ENCODE results near the gene PPFIA2. TPM values are rescaled to one million over a fixed set of nuclear protein-coding genes. Genes with fewer than 3 reads are reported as not detected.

Gene PPFIA2
- total RNA-seq, 1 donor from 2014 or later = 1.0 TPM

- no peak overlapping the region for H3K27ac ChIP-seq (ENCODE audit: low read depth, low read length)
Observed at GRCh38 chr12:81729781-81730180, 29.4 kb downstream of the PPFIA2 start.

GRCh38 chr12:81727391-81727790 is 31.8 kb downstream of the PPFIA2 start:
- H3K9ac ChIP-seq (ENCODE audit: low read depth in 1 of 3, low read length in 3 of 3) = no peak overlapping the region
- no peak overlapping the region for H3K27ac ChIP-seq (ENCODE audit: low read depth, low read length)
- H3K4me3 ChIP-seq (ENCODE audit: low read length in 3 of 3) = no peak overlapping the region

More at GRCh38 chr12:81729781-81730180, 29.4 kb downstream of the PPFIA2 start:
- Histone ChIP-seq H3K9me3 (ENCODE audit: control insufficient read depth in 3 of 3, low read length in 3 of 3) (no peaks in the 10 kb centered on the region), H3K4me1 (ENCODE audit: control insufficient read depth in 3 of 3, insufficient read depth in 3 of 3, low read length in 3 of 3) (no peaks in the 10 kb centered on the region), H3K27me3 (ENCODE audit: control insufficient read depth in 3 of 3, insufficient read depth in 3 of 3, low read length in 3 of 3) (no peaks in the 10 kb centered on the region), H3K36me3 (ENCODE audit: control insufficient read depth in 3 of 3, insufficient read depth in 3 of 3, low read length in 3 of 3) (no peaks in the 10 kb centered on the region), H3K9ac (ENCODE audit: low read depth in 1 of 3, low read length in 3 of 3) (no peak overlapping the region), H3K4me3 (ENCODE audit: low read length in 3 of 3) (no peak overlapping the region)

GRCh38 chr12:81726634-81727033 is 32.5 kb downstream of the PPFIA2 start:
- H3K9ac ChIP-seq (ENCODE audit: low read depth in 1 of 3, low read length in 3 of 3) = no peak overlapping the region
- no peaks in the 10 kb centered on the region for H3K9me3 ChIP-seq (ENCODE audit: control insufficient read depth in 3 of 3, low read length in 3 of 3)
- no peaks in the 10 kb centered on the region for H3K36me3 ChIP-seq (ENCODE audit: control insufficient read depth in 3 of 3, insufficient read depth in 3 of 3, low read length in 3 of 3)
- no peaks in the 10 kb centered on the region for H3K27me3 ChIP-seq (ENCODE audit: control insufficient read depth in 3 of 3, insufficient read depth in 3 of 3, low read length in 3 of 3)
- no peak overlapping the region for H3K4me3 ChIP-seq (ENCODE audit: low read length in 3 of 3)
- H3K27ac ChIP-seq (ENCODE audit: low read depth, low read length) = no peak overlapping the region
- H3K4me1 ChIP-seq (ENCODE audit: control insufficient read depth in 3 of 3, insufficient read depth in 3 of 3, low read length in 3 of 3) = no peaks in the 10 kb centered on the region

More at GRCh38 chr12:81727391-81727790, 31.8 kb downstream of the PPFIA2 start:
- H3K4me1 ChIP-seq (ENCODE audit: control insufficient read depth in 3 of 3, insufficient read depth in 3 of 3, low read length in 3 of 3) = no peaks in the 10 kb centered on the region
- no peaks in the 10 kb centered on the region for H3K9me3 ChIP-seq (ENCODE audit: control insufficient read depth in 3 of 3, low read length in 3 of 3)
- H3K27me3 ChIP-seq (ENCODE audit: control insufficient read depth in 3 of 3, insufficient read depth in 3 of 3, low read length in 3 of 3) = no peaks in the 10 kb centered on the region
- H3K36me3 ChIP-seq (ENCODE audit: control insufficient read depth in 3 of 3, insufficient read depth in 3 of 3, low read length in 3 of 3) = no peaks in the 10 kb centered on the region

GRCh38 chr12:81723361-81723760 is 35.8 kb downstream of the PPFIA2 start:
- Histone ChIP-seq H3K27me3 (ENCODE audit: control insufficient read depth in 3 of 3, insufficient read depth in 3 of 3, low read length in 3 of 3) (no peaks in the 10 kb centered on the region), H3K4me1 (ENCODE audit: control insufficient read depth in 3 of 3, insufficient read depth in 3 of 3, low read length in 3 of 3) (no peaks in the 10 kb centered on the region), H3K27ac (ENCODE audit: low read depth, low read length) (no peak overlapping the region), H3K36me3 (ENCODE audit: control insufficient read depth in 3 of 3, insufficient read depth in 3 of 3, low read length in 3 of 3) (no peaks in the 10 kb centered on the region), H3K9me3 (ENCODE audit: control insufficient read depth in 3 of 3, low read length in 3 of 3) (no peaks in the 10 kb centered on the region), H3K9ac (ENCODE audit: low read depth in 1 of 3, low read length in 3 of 3) (no peak overlapping the region), H3K4me3 (ENCODE audit: low read length in 3 of 3) (no peak overlapping the region)

- Histone ChIP-seq H3K27ac (ENCODE audit: low read depth, low read length) (no peak overlapping the region), H3K36me3 (ENCODE audit: control insufficient read depth in 3 of 3, insufficient read depth in 3 of 3, low read length in 3 of 3) (no peaks in the 10 kb centered on the region), H3K9ac (ENCODE audit: low read depth in 1 of 3, low read length in 3 of 3) (no peak overlapping the region), H3K4me3 (ENCODE audit: low read length in 3 of 3) (no peak overlapping the region), H3K4me1 (ENCODE audit: control insufficient read depth in 3 of 3, insufficient read depth in 3 of 3, low read length in 3 of 3) (no peaks in the 10 kb centered on the region), H3K9me3 (ENCODE audit: control insufficient read depth in 3 of 3, low read length in 3 of 3) (no peaks in the 10 kb centered on the region), H3K27me3 (ENCODE audit: control insufficient read depth in 3 of 3, insufficient read depth in 3 of 3, low read length in 3 of 3) (no peaks in the 10 kb centered on the region)
Observed at GRCh38 chr12:81722004-81722403, 37.1 kb downstream of the PPFIA2 start.

GRCh38 chr12:81718616-81719015 is 40.5 kb downstream of the PPFIA2 start:
- H3K4me3 ChIP-seq (ENCODE audit: low read length in 3 of 3) = no peak overlapping the region
- H3K4me1 ChIP-seq (ENCODE audit: control insufficient read depth in 3 of 3, insufficient read depth in 3 of 3, low read length in 3 of 3) = no peaks in the 10 kb centered on the region
- H3K9me3 ChIP-seq (ENCODE audit: control insufficient read depth in 3 of 3, low read length in 3 of 3) = no peaks in the 10 kb centered on the region
- H3K9ac ChIP-seq (ENCODE audit: low read depth in 1 of 3, low read length in 3 of 3) = no peak overlapping the region
- no peaks in the 10 kb centered on the region for H3K27me3 ChIP-seq (ENCODE audit: control insufficient read depth in 3 of 3, insufficient read depth in 3 of 3, low read length in 3 of 3)
- H3K27ac ChIP-seq (ENCODE audit: low read depth, low read length) = no peak overlapping the region
- no peaks in the 10 kb centered on the region for H3K36me3 ChIP-seq (ENCODE audit: control insufficient read depth in 3 of 3, insufficient read depth in 3 of 3, low read length in 3 of 3)

GRCh38 chr12:81712536-81712935 is 46.6 kb downstream of the PPFIA2 start:
- no peak overlapping the region for H3K4me3 ChIP-seq (ENCODE audit: low read length in 3 of 3)
- no peak overlapping the region for H3K9ac ChIP-seq (ENCODE audit: low read depth in 1 of 3, low read length in 3 of 3)
- H3K27me3 ChIP-seq (ENCODE audit: control insufficient read depth in 3 of 3, insufficient read depth in 3 of 3, low read length in 3 of 3) = no peaks in the 10 kb centered on the region
- H3K36me3 ChIP-seq (ENCODE audit: control insufficient read depth in 3 of 3, insufficient read depth in 3 of 3, low read length in 3 of 3) = no peaks in the 10 kb centered on the region
- H3K27ac ChIP-seq (ENCODE audit: low read depth, low read length) = no peak overlapping the region
- H3K9me3 ChIP-seq (ENCODE audit: control insufficient read depth in 3 of 3, low read length in 3 of 3) = no peaks in the 10 kb centered on the region
- H3K4me1 ChIP-seq (ENCODE audit: control insufficient read depth in 3 of 3, insufficient read depth in 3 of 3, low read length in 3 of 3) = no peaks in the 10 kb centered on the region

- Histone ChIP-seq H3K27me3 (ENCODE audit: control insufficient read depth in 3 of 3, insufficient read depth in 3 of 3, low read length in 3 of 3) (no peaks in the 10 kb centered on the region), H3K9ac (ENCODE audit: low read depth in 1 of 3, low read length in 3 of 3) (no peak overlapping the region), H3K27ac (ENCODE audit: low read depth, low read length) (no peak overlapping the region), H3K36me3 (ENCODE audit: control insufficient read depth in 3 of 3, insufficient read depth in 3 of 3, low read length in 3 of 3) (no peaks in the 10 kb centered on the region), H3K9me3 (ENCODE audit: control insufficient read depth in 3 of 3, low read length in 3 of 3) (peaks cover 0 to 5% (median 0%) of the 10 kb centered on the region in 3 donors), H3K4me3 (ENCODE audit: low read length in 3 of 3) (no peak overlapping the region), H3K4me1 (ENCODE audit: control insufficient read depth in 3 of 3, insufficient read depth in 3 of 3, low read length in 3 of 3) (no peaks in the 10 kb centered on the region)
Observed at GRCh38 chr12:81705586-81705985, 53.6 kb downstream of the PPFIA2 start.

GRCh38 chr12:81699551-81699950 is 59.6 kb downstream of the PPFIA2 start:
- Histone ChIP-seq H3K4me3 (ENCODE audit: low read length in 3 of 3) (no peak overlapping the region), H3K9ac (ENCODE audit: low read depth in 1 of 3, low read length in 3 of 3) (no peak overlapping the region), H3K9me3 (ENCODE audit: control insufficient read depth in 3 of 3, low read length in 3 of 3) (peaks cover 0 to 5% (median 0%) of the 10 kb centered on the region in 3 donors), H3K27ac (ENCODE audit: low read depth, low read length) (no peak overlapping the region), H3K4me1 (ENCODE audit: control insufficient read depth in 3 of 3, insufficient read depth in 3 of 3, low read length in 3 of 3) (no peaks in the 10 kb centered on the region), H3K27me3 (ENCODE audit: control insufficient read depth in 3 of 3, insufficient read depth in 3 of 3, low read length in 3 of 3) (no peaks in the 10 kb centered on the region), H3K36me3 (ENCODE audit: control insufficient read depth in 3 of 3, insufficient read depth in 3 of 3, low read length in 3 of 3) (no peaks in the 10 kb centered on the region)

GRCh38 chr12:81692008-81692407 is 67.1 kb downstream of the PPFIA2 start:
- no peak overlapping the region for H3K4me3 ChIP-seq (ENCODE audit: low read length in 3 of 3)
- H3K36me3 ChIP-seq (ENCODE audit: control insufficient read depth in 3 of 3, insufficient read depth in 3 of 3, low read length in 3 of 3) = no peaks in the 10 kb centered on the region
- no peak overlapping the region for H3K9ac ChIP-seq (ENCODE audit: low read depth in 1 of 3, low read length in 3 of 3)
- H3K27ac ChIP-seq (ENCODE audit: low read depth, low read length) = no peak overlapping the region
- no peaks in the 10 kb centered on the region for H3K4me1 ChIP-seq (ENCODE audit: control insufficient read depth in 3 of 3, insufficient read depth in 3 of 3, low read length in 3 of 3)
- no peaks in the 10 kb centered on the region for H3K9me3 ChIP-seq (ENCODE audit: control insufficient read depth in 3 of 3, low read length in 3 of 3)
- H3K27me3 ChIP-seq (ENCODE audit: control insufficient read depth in 3 of 3, insufficient read depth in 3 of 3, low read length in 3 of 3) = no peaks in the 10 kb centered on the region

- Histone ChIP-seq H3K27ac (ENCODE audit: low read depth, low read length) (no peak overlapping the region), H3K36me3 (ENCODE audit: control insufficient read depth in 3 of 3, insufficient read depth in 3 of 3, low read length in 3 of 3) (no peaks in the 10 kb centered on the region), H3K4me1 (ENCODE audit: control insufficient read depth in 3 of 3, insufficient read depth in 3 of 3, low read length in 3 of 3) (no peaks in the 10 kb centered on the region), H3K9ac (ENCODE audit: low read depth in 1 of 3, low read length in 3 of 3) (no peak overlapping the region), H3K27me3 (ENCODE audit: control insufficient read depth in 3 of 3, insufficient read depth in 3 of 3, low read length in 3 of 3) (no peaks in the 10 kb centered on the region), H3K4me3 (ENCODE audit: low read length in 3 of 3) (no peak overlapping the region), H3K9me3 (ENCODE audit: control insufficient read depth in 3 of 3, low read length in 3 of 3) (no peaks in the 10 kb centered on the region)
Observed at GRCh38 chr12:81683881-81684280, 75.3 kb downstream of the PPFIA2 start.
